ENCODE data around the gene EPS8L3. TPM values are rescaled to one million over a fixed set of nuclear protein-coding genes. Genes with fewer than 3 reads are reported as not detected.

The EPS8L3 gene
- polyA plus RNA-seq, 1 of the 3 experiments (the other 2 are of a cell fraction): not detected

DNA sequence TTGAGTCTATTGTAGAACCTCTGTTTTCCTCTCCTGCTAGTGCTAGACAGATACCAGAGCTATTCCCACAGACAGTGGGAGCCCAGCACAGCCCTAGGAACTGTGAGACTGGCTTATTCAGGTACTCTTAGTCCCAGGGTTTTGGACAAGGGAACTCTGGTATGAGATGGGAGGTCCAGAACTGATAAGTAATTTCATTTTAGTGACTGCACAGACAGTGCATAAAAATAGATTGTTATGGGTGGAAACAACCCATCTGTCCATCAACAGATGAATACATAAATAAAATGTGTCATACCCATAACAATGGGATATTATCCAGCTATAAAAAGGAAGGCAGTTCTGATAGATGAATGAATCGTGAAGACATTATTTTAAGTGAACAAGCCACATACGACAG lies 9.0 kb downstream of the EPS8L3 start:
- H3K27me3 ChIP-seq (ENCODE audit: insufficient read depth): no peaks in the 10 kb centered on the region; the same call in 1 of the 2 replicates
- no peaks in the 10 kb centered on the region for H3K36me3 ChIP-seq (replicated peaks in 1 of 2; ENCODE audit: control insufficient read depth in 1 of 2, insufficient read depth in 2 of 2, low read length in 1 of 2)
- H3K9me3 ChIP-seq: no peaks in the 10 kb centered on the region
- WGBS (ENCODE audit: low lambda C conversion rate): 64% methylated on average over 2 of the region's 2 CpGs
- no peak overlapping the region for H3K27ac ChIP-seq (ENCODE audit: low read depth in 2 of 2, low read length in 1 of 2)
- no peaks in the 10 kb centered on the region for H3F3A ChIP-seq (replicated peaks; ENCODE audit: insufficient read depth)
- no peaks in the 10 kb centered on the region for H4K20me1 ChIP-seq (ENCODE audit: insufficient read depth)
- no peak overlapping the region for H3K4me2 ChIP-seq
- POLR2A ChIA-PET: no interaction called here
- H2AFZ ChIP-seq (ENCODE audit: low read depth): no peak overlapping the region
- no peak for DNase-seq
- H3K4me3 ChIP-seq (ENCODE audit: low read depth in 2 of 2, low read length in 1 of 2): no peak overlapping the region
- no peaks in the 10 kb centered on the region for H3K4me1 ChIP-seq (ENCODE audit: control insufficient read depth in 1 of 2, insufficient read depth in 2 of 2, low read depth in 1 of 2, low read length in 1 of 2)
- H3K9ac ChIP-seq: no peak overlapping the region
- TF ChIP-seq YY1 (IDR thresholded peaks at IDR 0.05; ENCODE audit: low read depth): no peak
- TF ChIP-seq RAD21 (IDR thresholded peaks at IDR 0.05; ENCODE audit: low read length): no peak
- no peak for TF ChIP-seq MXI1 (IDR thresholded peaks at IDR 0.05; ENCODE audit: low read depth, low read length)
- no peak for TF ChIP-seq RCOR1 (IDR thresholded peaks at IDR 0.05; ENCODE audit: low read length)
- no peak for TF ChIP-seq SMC3 (IDR thresholded peaks at IDR 0.05; ENCODE audit: low read depth, low read length)
- no peak for TF ChIP-seq JUND (IDR thresholded peaks at IDR 0.05)
- TF ChIP-seq TAF1 (IDR thresholded peaks at IDR 0.05; ENCODE audit: borderline replicate concordance, low read depth, low read length): no peak
- TF ChIP-seq, protein P1, sequence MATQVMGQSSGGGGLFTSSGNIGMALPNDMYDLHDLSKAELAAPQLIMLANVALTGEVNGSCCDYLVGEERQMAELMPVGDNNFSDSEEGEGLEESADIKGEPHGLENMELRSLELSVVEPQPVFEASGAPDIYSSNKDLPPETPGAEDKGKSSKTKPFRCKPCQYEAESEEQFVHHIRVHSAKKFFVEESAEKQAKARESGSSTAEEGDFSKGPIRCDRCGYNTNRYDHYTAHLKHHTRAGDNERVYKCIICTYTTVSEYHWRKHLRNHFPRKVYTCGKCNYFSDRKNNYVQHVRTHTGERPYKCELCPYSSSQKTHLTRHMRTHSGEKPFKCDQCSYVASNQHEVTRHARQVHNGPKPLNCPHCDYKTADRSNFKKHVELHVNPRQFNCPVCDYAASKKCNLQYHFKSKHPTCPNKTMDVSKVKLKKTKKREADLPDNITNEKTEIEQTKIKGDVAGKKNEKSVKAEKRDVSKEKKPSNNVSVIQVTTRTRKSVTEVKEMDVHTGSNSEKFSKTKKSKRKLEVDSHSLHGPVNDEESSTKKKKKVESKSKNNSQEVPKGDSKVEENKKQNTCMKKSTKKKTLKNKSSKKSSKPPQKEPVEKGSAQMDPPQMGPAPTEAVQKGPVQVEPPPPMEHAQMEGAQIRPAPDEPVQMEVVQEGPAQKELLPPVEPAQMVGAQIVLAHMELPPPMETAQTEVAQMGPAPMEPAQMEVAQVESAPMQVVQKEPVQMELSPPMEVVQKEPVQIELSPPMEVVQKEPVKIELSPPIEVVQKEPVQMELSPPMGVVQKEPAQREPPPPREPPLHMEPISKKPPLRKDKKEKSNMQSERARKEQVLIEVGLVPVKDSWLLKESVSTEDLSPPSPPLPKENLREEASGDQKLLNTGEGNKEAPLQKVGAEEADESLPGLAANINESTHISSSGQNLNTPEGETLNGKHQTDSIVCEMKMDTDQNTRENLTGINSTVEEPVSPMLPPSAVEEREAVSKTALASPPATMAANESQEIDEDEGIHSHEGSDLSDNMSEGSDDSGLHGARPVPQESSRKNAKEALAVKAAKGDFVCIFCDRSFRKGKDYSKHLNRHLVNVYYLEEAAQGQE (IDR thresholded peaks at IDR 0.05; ENCODE audit: low read depth, low read length): no peak
- TF ChIP-seq FOXJ3 (CRISPR knock-in tag; IDR thresholded peaks at IDR 0.05): no peak
- no peak for TF ChIP-seq RFX5 (IDR thresholded peaks at IDR 0.05; ENCODE audit: low read length)
- TF ChIP-seq SIN3A (IDR thresholded peaks at IDR 0.05; ENCODE audit: borderline replicate concordance, low read depth, low read length): no peak
- no peak for TF ChIP-seq NFIC (IDR thresholded peaks at IDR 0.05; ENCODE audit: borderline replicate concordance)
- no peak for TF ChIP-seq GABPA (IDR thresholded peaks at IDR 0.05; ENCODE audit: low read depth)
- no peak for TF ChIP-seq RXRA (IDR thresholded peaks at IDR 0.05; ENCODE audit: borderline replicate concordance, low read depth)
- no peak for TF ChIP-seq TCF12 (IDR thresholded peaks at IDR 0.05)
- TF ChIP-seq FOXM1 (IDR thresholded peaks at IDR 0.05; ENCODE audit: low read depth): no peak
- TF ChIP-seq, protein P2, sequence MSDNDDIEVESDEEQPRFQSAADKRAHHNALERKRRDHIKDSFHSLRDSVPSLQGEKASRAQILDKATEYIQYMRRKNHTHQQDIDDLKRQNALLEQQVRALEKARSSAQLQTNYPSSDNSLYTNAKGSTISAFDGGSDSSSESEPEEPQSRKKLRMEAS (IDR thresholded peaks at IDR 0.05; ENCODE audit: low read depth): no peak
- TF ChIP-seq, protein P3, sequence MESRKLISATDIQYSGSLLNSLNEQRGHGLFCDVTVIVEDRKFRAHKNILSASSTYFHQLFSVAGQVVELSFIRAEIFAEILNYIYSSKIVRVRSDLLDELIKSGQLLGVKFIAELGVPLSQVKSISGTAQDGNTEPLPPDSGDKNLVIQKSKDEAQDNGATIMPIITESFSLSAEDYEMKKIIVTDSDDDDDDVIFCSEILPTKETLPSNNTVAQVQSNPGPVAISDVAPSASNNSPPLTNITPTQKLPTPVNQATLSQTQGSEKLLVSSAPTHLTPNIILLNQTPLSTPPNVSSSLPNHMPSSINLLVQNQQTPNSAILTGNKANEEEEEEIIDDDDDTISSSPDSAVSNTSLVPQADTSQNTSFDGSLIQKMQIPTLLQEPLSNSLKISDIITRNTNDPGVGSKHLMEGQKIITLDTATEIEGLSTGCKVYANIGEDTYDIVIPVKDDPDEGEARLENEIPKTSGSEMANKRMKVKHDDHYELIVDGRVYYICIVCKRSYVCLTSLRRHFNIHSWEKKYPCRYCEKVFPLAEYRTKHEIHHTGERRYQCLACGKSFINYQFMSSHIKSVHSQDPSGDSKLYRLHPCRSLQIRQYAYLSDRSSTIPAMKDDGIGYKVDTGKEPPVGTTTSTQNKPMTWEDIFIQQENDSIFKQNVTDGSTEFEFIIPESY (IDR thresholded peaks at IDR 0.05; ENCODE audit: borderline replicate concordance, low read depth): no peak
- TF ChIP-seq, protein P4, sequence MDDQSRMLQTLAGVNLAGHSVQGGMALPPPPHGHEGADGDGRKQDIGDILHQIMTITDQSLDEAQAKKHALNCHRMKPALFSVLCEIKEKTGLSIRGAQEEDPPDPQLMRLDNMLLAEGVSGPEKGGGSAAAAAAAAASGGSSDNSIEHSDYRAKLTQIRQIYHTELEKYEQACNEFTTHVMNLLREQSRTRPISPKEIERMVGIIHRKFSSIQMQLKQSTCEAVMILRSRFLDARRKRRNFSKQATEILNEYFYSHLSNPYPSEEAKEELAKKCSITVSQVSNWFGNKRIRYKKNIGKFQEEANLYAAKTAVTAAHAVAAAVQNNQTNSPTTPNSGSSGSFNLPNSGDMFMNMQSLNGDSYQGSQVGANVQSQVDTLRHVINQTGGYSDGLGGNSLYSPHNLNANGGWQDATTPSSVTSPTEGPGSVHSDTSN (IDR thresholded peaks at IDR 0.05): no peak
- H3K79me2 ChIP-seq (ENCODE audit: insufficient read depth): no peaks in the 10 kb centered on the region
- no peaks in the 10 kb centered on the region for H3K9me2 ChIP-seq
- CTCF ChIA-PET: interaction anchor here (1.0 to 1.6 kb wide), 4 partner anchors 11 to 209 kb away, joined by 3 to 5 read pairs (median 3); no protein-coding TSS in a partner anchor
